ENCODE results near the gene MYOM1.

The MYOM1 gene

GRCh38 chr18:3099327-3099726, 120.4 kb downstream of the MYOM1 start:
- in situ Hi-C loops (cut with MboI; ENCODE audit: low sequenced_read_pairs, unreplicated experiment) = no loop called here
- no peak for TF ChIP-seq CTCF (IDR thresholded peaks at IDR 0.05; ENCODE audit: borderline replicate concordance, control extremely low read depth, extremely low read depth, insufficient read depth, missing control alignments)

GRCh38 chr18:3097082-3097481, 122.7 kb downstream of the MYOM1 start:
- in situ Hi-C loops (cut with MboI; ENCODE audit: low sequenced_read_pairs, unreplicated experiment) = no loop called here
- no peak for TF ChIP-seq CTCF (IDR thresholded peaks at IDR 0.05; ENCODE audit: borderline replicate concordance, control extremely low read depth, extremely low read depth, insufficient read depth, missing control alignments)
- no peak for DNase-seq (ENCODE audit: low spot score)

More at GRCh38 chr18:3099327-3099726, 120.4 kb downstream of the MYOM1 start:
- DNase-seq (ENCODE audit: low spot score) = no peak

- TF ChIP-seq CTCF (IDR thresholded peaks at IDR 0.05; ENCODE audit: borderline replicate concordance, control extremely low read depth, extremely low read depth, insufficient read depth, missing control alignments) = no peak
- in situ Hi-C loops (cut with MboI; ENCODE audit: low sequenced_read_pairs, unreplicated experiment) = no loop called here
- DNase-seq (ENCODE audit: low spot score) = no peak
Measured at GRCh38 chr18:3095921-3096320, 123.8 kb downstream of the MYOM1 start.

GRCh38 chr18:3094338-3094684, 125.5 kb downstream of the MYOM1 start:
- in situ Hi-C loops (cut with MboI; ENCODE audit: low sequenced_read_pairs, unreplicated experiment) = no loop called here
- no peak for TF ChIP-seq CTCF (IDR thresholded peaks at IDR 0.05; ENCODE audit: borderline replicate concordance, control extremely low read depth, extremely low read depth, insufficient read depth, missing control alignments)
- DNase-seq (ENCODE audit: low spot score) = no peak

GRCh38 chr18:3093624-3094337, 126.0 kb downstream of the MYOM1 start:
- in situ Hi-C loops (cut with MboI; ENCODE audit: low sequenced_read_pairs, unreplicated experiment) = no loop called here
- TF ChIP-seq CTCF (IDR thresholded peaks at IDR 0.05; ENCODE audit: borderline replicate concordance, control extremely low read depth, extremely low read depth, insufficient read depth, missing control alignments) = no peak
- no peak for DNase-seq (ENCODE audit: low spot score)

- in situ Hi-C loops (cut with MboI; ENCODE audit: low sequenced_read_pairs, unreplicated experiment) = no loop called here
- no peak for TF ChIP-seq CTCF (IDR thresholded peaks at IDR 0.05; ENCODE audit: borderline replicate concordance, control extremely low read depth, extremely low read depth, insufficient read depth, missing control alignments)
- no peak for DNase-seq (ENCODE audit: low spot score)
Measured at GRCh38 chr18:3092727-3093126, 127.0 kb downstream of the MYOM1 start.
